Karpas-422 (cell line): Measurements from ENCODE around the gene FAM118B. TPM values are rescaled to one million over a fixed set of nuclear protein-coding genes. Genes with fewer than 3 reads are reported as not detected.

Experiments used
- DNase-seq: peaks from one replicate; pipeline ENCODE4 v3.0.0-alpha.2; 2015
- H2AFZ ChIP-seq: fragments of 200-600 bp; sonication (generic); 2 replicates; pipeline ENCODE4 v1.6.1; 2014; ENCODE audit warnings: antibody characterized with exemption, low read length, mixed read lengths
- H3K27ac ChIP-seq: fragments of 200-600 bp; sonication (generic); 2 replicates; pipeline ENCODE4 v1.5.1; 2014; ENCODE audit warnings: mild to moderate bottlenecking, low read length, moderate library complexity
- H3K27me3 ChIP-seq: fragments of 200-600 bp; sonication (generic); 2 replicates; pipeline ENCODE4 v1.6.1; 2014; ENCODE audit warnings: low read length, mixed read lengths
- H3K36me3 ChIP-seq: fragments of 200-600 bp; sonication (generic); 2 replicates; pipeline ENCODE4 v1.6.1; 2014; ENCODE audit warnings: low read length, mixed read lengths; ENCODE audit not compliant: insufficient read depth
- H3K4me1 ChIP-seq: fragments of 200-600 bp; sonication (generic); 2 replicates; pipeline ENCODE4 v1.6.1; 2014; ENCODE audit warnings: mild to moderate bottlenecking, low read length, mixed read lengths
- H3K4me2 ChIP-seq: fragments of 200-600 bp; sonication (generic); 2 replicates; pipeline ENCODE4 v1.6.1; 2014; ENCODE audit warnings: low read length, low read depth, mild to moderate bottlenecking; ENCODE audit not compliant: poor library complexity, severe bottlenecking
- H3K4me3 ChIP-seq: fragments of 200-600 bp; sonication (generic); 2 replicates; pipeline ENCODE4 v1.5.1; 2014; ENCODE audit warnings: mild to moderate bottlenecking, antibody characterized with exemption, low read length, mixed read lengths
- H3K79me2 ChIP-seq: fragments of 200-600 bp; sonication (generic); 2 replicates; pipeline ENCODE4 v1.6.1; 2014; ENCODE audit warnings: mild to moderate bottlenecking, low read length, mixed read lengths
- H3K9ac ChIP-seq: fragments of 200-600 bp; sonication (generic); 2 replicates; pipeline ENCODE4 v1.6.0; 2014; ENCODE audit warnings: low read length
- H3K9me2 ChIP-seq: fragments of 200-600 bp; sonication (generic), shearing (Covaris generic); replicated peaks from 2 replicates; pipeline ENCODE4 v1.6.0; 2014; ENCODE audit warnings: mild to moderate bottlenecking, low read length, moderate library complexity; ENCODE audit not compliant: insufficient read depth
- H3K9me3 ChIP-seq: fragments of 300-700, 200-600 bp; sonication (generic); 2 replicates; pipeline ENCODE4 v1.6.1; 2014; ENCODE audit warnings: low read length, mixed read lengths
- H4K20me1 ChIP-seq: fragments of 200-600 bp; sonication (generic); 2 replicates; pipeline ENCODE4 v1.6.1; 2014; ENCODE audit warnings: mild to moderate bottlenecking, antibody characterized with exemption, low read length, low read depth; ENCODE audit not compliant: insufficient read depth
- total RNA-seq: library from RNA; depleted of rRNA; stranded (reverse); fragments of >200 nt; shearing (Covaris generic); gene quantifications from 2 replicates; pipeline ENCODE4 v1.2.3, GENCODE V29; 2014; ENCODE audit warnings: low replicate concordance

The FAM118B gene
- total RNA-seq, 1 experiment from 2014 or later, result 14.8 TPM

GRCh38 chr11:126198648-126199047, 12.9 kb upstream of the FAM118B start:
- H3K4me1 ChIP-seq, result no peaks in the 10 kb centered on the region
- H3K9me2 ChIP-seq, result no peaks in the 10 kb centered on the region
- H3K27me3 ChIP-seq, result no peaks in the 10 kb centered on the region
- no peak overlapping the region for H3K4me2 ChIP-seq
- no peaks in the 10 kb centered on the region for H3K9me3 ChIP-seq
- peaks cover 9% of the 10 kb centered on the region; the same call in 1 of the 2 replicates for H3K36me3 ChIP-seq
- H3K79me2 ChIP-seq, result no peaks in the 10 kb centered on the region
- H3K9ac ChIP-seq, result no peak overlapping the region
- no peaks in the 10 kb centered on the region for H4K20me1 ChIP-seq
- H3K27ac ChIP-seq, result no peak overlapping the region
- H2AFZ ChIP-seq, result no peak overlapping the region
- H3K4me3 ChIP-seq, result no peak overlapping the region
- DNase-seq, result no peak

GRCh38 chr11:126202646-126203359, 8.8 kb upstream of the FAM118B start:
- Histone ChIP-seq H4K20me1 (no peaks in the 10 kb centered on the region), H3K79me2 (no peaks in the 10 kb centered on the region), H3K36me3 (peaks cover 12% of the 10 kb centered on the region), H3K27ac (no peak overlapping the region), H3K9ac (no peak overlapping the region), H2AFZ (no peak overlapping the region), H3K4me1 (no peaks in the 10 kb centered on the region), H3K27me3 (no peaks in the 10 kb centered on the region), H3K4me3 (no peak overlapping the region), H3K4me2 (no peak overlapping the region), H3K9me3 (no peaks in the 10 kb centered on the region), H3K9me2 (no peaks in the 10 kb centered on the region)
- DNase-seq, result no peak

- Histone ChIP-seq H3K4me2 (no peak overlapping the region), H3K4me3 (no peak overlapping the region), H3K4me1 (peaks cover 3% of the 10 kb centered on the region), H4K20me1 (no peaks in the 10 kb centered on the region), H2AFZ (no peak overlapping the region), H3K9me2 (no peaks in the 10 kb centered on the region), H3K9ac (no peak overlapping the region), H3K36me3 (peaks cover 9% of the 10 kb centered on the region; the same call in 1 of the 2 replicates), H3K27ac (no peak overlapping the region), H3K27me3 (no peaks in the 10 kb centered on the region), H3K9me3 (no peaks in the 10 kb centered on the region), H3K79me2 (peaks cover 2% of the 10 kb centered on the region; the same call in 1 of the 2 replicates)
- no peak for DNase-seq
These were observed 6.2 kb upstream of the FAM118B start for GRCh38 chr11:126205359-126205758.

- no peaks in the 10 kb centered on the region for H3K27me3 ChIP-seq
- peaks cover 16% of the 10 kb centered on the region for H3K4me1 ChIP-seq
- H2AFZ ChIP-seq, result no peak overlapping the region
- H3K4me2 ChIP-seq, result no peak overlapping the region
- no peak overlapping the region for H3K4me3 ChIP-seq
- 0 out of 2 replicates have a peak, but pooled peaks cover 3% of the 10 kb centered on the region for H4K20me1 ChIP-seq
- H3K9me2 ChIP-seq, result no peaks in the 10 kb centered on the region
- H3K9me3 ChIP-seq, result no peaks in the 10 kb centered on the region
- H3K27ac ChIP-seq, result no peak overlapping the region
- peaks cover 14% of the 10 kb centered on the region for H3K79me2 ChIP-seq
- peaks cover 9% of the 10 kb centered on the region; the same call in 1 of the 2 replicates for H3K36me3 ChIP-seq
- no peak for DNase-seq
- H3K9ac ChIP-seq, result no peak overlapping the region
These were observed 3.7 kb upstream of the FAM118B start for GRCh38 chr11:126207896-126208295.

- Histone ChIP-seq H3K4me1 (peaks cover 16% of the 10 kb centered on the region), H3K4me3 (peak overlapping the region; percentile 88), H3K4me2 (peak overlapping the region; percentile 82), H3K9me3 (no peaks in the 10 kb centered on the region), H3K27ac (no peak overlapping the region), H2AFZ (no peak overlapping the region), H3K36me3 (peaks cover 3% of the 10 kb centered on the region; the same call in 1 of the 2 replicates), H3K79me2 (peaks cover 14% of the 10 kb centered on the region), H3K9me2 (no peaks in the 10 kb centered on the region), H3K9ac (peak overlapping the region; percentile 79), H3K27me3 (no peaks in the 10 kb centered on the region), H4K20me1 (0 out of 2 replicates have a peak, but pooled peaks cover 3% of the 10 kb centered on the region)
- no peak for DNase-seq
These were observed 729 bp upstream of the FAM118B start for GRCh38 chr11:126210871-126211235.

GRCh38 chr11:126212089-126212660, 593 bp downstream of the FAM118B start:
- H4K20me1 ChIP-seq, result 0 out of 2 replicates have a peak, but pooled peaks cover 3% of the 10 kb centered on the region
- H3K4me3 ChIP-seq, result peak overlapping the region; percentile 88
- peaks cover 14% of the 10 kb centered on the region for H3K79me2 ChIP-seq
- peaks cover 16% of the 10 kb centered on the region for H3K4me1 ChIP-seq
- peak overlapping the region; percentile 74 for H3K9ac ChIP-seq
- H3K27ac ChIP-seq, result no peak overlapping the region
- H3K27me3 ChIP-seq, result no peaks in the 10 kb centered on the region
- H3K9me3 ChIP-seq, result no peaks in the 10 kb centered on the region
- peak overlapping the region; percentile 76 for H3K4me2 ChIP-seq
- H2AFZ ChIP-seq, result no peak overlapping the region
- H3K36me3 ChIP-seq, result peaks cover 3% of the 10 kb centered on the region; the same call in 1 of the 2 replicates
- no peak for DNase-seq
- H3K9me2 ChIP-seq, result no peaks in the 10 kb centered on the region

GRCh38 chr11:126214441-126214840, 2.9 kb downstream of the FAM118B start:
- H3K9me3 ChIP-seq, result no peaks in the 10 kb centered on the region
- 0 out of 2 replicates have a peak, but pooled peaks cover 3% of the 10 kb centered on the region for H4K20me1 ChIP-seq
- no peak overlapping the region for H3K9ac ChIP-seq
- no peak overlapping the region for H3K4me2 ChIP-seq
- H3K27ac ChIP-seq, result no peak overlapping the region
- no peak overlapping the region for H2AFZ ChIP-seq
- peaks cover 23% of the 10 kb centered on the region for H3K4me1 ChIP-seq
- peaks cover 14% of the 10 kb centered on the region for H3K79me2 ChIP-seq
- no peaks in the 10 kb centered on the region for H3K9me2 ChIP-seq
- H3K27me3 ChIP-seq, result no peaks in the 10 kb centered on the region
- H3K36me3 ChIP-seq, result no peaks in the 10 kb centered on the region
- DNase-seq, result no peak
- no peak overlapping the region for H3K4me3 ChIP-seq

GRCh38 chr11:126214841-126215240, 3.3 kb downstream of the FAM118B start:
- Histone ChIP-seq H2AFZ (no peak overlapping the region), H3K9ac (no peak overlapping the region), H3K9me3 (no peaks in the 10 kb centered on the region), H3K36me3 (no peaks in the 10 kb centered on the region), H3K79me2 (peaks cover 14% of the 10 kb centered on the region), H3K4me2 (no peak overlapping the region), H3K27me3 (no peaks in the 10 kb centered on the region), H3K27ac (no peak overlapping the region), H3K4me3 (no peak overlapping the region), H3K9me2 (no peaks in the 10 kb centered on the region), H3K4me1 (peaks cover 23% of the 10 kb centered on the region), H4K20me1 (0 out of 2 replicates have a peak, but pooled peaks cover 3% of the 10 kb centered on the region)
- DNase-seq, result no peak
